ENCODE measurements around the gene POLR2H.
A peak's percentile ranks its signal among the peaks of the same experiment; 100 is the strongest.

POLR2H gene

DNA sequence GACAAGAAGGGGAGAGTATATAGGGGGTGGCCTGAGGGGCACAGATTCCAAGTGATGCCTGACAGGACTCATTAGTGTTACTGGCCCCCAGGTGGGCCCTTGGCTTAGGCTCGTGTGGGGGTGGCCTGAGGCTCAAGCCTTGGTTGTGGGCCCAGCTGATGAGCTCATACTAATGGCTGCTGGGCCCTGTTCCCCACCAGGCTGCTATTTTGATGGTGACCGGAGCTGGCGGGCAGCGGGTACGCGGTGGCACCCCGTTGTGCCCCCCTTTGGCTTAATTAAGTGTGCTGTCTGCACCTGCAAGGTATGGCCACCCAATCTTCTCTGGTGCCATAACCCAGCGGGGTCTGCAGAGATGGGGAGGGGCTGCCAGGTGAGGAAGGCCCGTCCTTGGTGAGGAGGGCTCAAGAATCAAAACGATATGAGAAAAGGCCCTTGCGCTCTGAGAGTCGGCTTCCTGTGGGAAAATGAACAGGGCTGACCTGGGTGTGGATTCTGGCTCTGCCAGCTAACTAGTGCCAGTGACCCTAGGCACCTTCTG, 25.7 kb downstream of the POLR2H start:
- DNase-seq (ENCODE audit: low read depth): no peak

GRCh38 chr3:184388164-184388935, 26.8 kb downstream of the POLR2H start:
- DNase-seq (ENCODE audit: low read depth): no peak

- no peak for DNase-seq (ENCODE audit: low read depth)
Measured at GRCh38 chr3:184388936-184389230, 27.4 kb downstream of the POLR2H start.

GRCh38 chr3:184389384-184389783, 27.9 kb downstream of the POLR2H start:
- no peak for DNase-seq (ENCODE audit: low read depth)

DNA sequence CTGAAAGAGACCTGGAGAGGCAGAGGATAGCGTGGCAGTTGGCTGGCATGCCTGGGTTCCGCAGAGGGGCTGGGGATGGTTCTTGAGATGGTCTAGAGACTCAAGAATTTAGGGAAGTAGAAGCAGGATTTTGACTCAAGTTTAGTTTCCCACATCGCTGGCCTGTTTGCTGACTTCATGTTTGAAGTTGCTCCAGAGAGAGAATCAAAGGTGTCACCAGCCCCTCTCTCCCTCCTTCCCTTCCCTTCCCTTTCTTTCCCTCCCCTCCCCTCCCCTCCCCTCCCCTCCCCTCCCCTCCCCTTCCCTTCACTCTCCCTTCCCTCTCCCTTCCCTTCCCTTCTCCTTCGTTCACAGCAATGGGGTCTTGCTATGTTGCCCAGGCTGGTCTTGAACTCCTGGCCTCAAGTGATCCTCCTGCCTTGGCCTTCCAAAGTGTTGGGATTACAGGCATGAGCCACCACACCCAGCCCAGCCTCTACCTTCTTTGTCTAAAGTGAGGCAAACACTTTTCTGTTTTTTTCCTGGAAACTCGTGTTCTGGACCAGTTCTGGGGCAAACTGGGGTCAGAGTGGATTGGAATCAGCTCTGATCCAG, 28.5 kb downstream of the POLR2H start:
- DNase-seq (ENCODE audit: low read depth): no peak

DNA sequence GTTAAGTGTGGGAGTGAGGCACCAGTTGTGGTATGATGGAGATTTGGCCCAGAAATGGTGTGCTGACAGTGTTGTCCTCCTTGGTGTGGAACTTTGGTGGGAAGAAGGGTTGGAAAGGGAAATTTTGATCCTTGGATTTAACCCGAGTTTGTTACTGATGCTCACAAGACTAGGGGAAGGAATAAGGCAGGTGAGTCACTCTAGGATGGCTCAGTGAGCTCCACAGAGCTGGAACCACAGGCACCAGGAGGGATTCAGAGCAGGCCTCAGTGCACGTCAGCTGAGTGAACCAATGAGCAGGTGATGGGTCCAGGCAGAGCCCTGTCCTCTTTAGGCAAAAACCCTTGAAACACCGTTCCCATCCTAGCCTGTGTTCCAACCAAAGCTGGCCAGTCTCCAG, 29.8 kb downstream of the POLR2H start:
- DNase-seq (ENCODE audit: low read depth): no peak

DNA sequence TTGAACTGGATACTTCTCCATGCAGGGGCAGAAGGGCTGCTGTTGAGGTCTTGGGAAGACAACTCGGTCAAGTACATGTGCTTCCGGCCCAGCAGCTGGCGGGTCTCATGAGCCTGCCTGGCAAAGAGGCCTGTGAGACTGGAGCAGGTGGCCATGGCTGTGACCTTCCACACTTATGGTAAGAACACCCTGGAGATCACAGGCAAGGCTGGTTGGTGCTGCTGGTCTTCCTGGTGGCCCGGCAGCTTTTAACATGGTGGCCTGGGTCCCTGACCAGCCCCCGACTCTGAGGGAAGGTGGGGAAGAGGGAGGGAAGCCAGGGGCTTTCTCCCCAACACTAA, 33.8 kb downstream of the POLR2H start:
- DNase-seq (ENCODE audit: low read depth): no peak

GRCh38 chr3:184399410-184399809, 37.9 kb downstream of the POLR2H start:
- DNase-seq (ENCODE audit: low read depth): no peak

DNA sequence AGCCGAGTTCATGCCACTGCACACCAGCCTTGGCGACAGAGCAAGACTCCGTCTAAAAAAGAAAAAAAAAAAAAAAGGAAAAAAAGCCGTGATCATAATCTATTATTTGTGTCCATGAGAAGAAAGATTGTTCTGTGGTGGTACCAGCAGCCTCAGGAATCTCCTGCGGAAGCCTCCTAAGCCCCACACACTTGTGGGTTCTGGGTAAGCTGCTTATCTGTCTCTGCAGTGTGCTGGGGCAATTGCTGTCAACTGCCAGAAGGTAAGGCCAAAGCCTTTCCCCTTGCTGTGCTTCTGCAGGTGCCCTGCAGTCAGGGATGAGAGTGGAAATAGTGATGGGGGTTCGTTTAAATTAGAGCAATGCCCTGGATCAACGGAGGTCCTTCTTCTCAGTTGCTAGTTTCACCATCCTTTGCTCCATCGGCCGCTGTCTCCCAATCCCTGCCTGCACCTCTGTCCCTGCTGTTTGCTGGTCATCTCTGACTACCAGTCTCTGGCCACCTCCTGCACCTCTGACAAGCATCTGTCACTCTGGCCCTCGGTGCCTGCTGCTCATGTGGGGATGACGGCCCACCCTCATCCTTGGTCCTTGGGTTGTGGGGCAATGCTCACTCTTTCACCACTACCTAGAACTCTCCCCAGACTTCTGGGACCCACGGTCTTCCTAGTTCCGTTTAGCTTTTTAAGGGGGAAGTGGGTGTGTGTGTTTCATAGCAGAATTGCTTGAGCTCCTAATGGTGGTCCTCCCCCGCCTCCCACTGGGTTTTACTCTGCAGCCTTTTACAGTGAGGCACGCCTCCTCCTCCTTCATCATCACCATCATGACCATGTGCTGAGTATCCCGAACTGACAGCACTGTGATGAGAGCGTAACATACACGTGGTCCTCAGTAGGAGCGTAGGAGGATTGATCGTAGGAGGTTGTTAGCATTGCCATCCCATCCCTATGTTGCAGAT, 43.8 kb downstream of the POLR2H start:
- DNase-seq (ENCODE audit: low read depth): no peak

GRCh38 chr3:184409331-184409926, 47.9 kb downstream of the POLR2H start:
- DNase-seq (ENCODE audit: low read depth): no peak

- DNase-seq (ENCODE audit: low read depth): no peak
Measured at GRCh38 chr3:184409946-184410500, 48.5 kb downstream of the POLR2H start.

GRCh38 chr3:184414418-184415202, 53.1 kb downstream of the POLR2H start:
- no peak for DNase-seq (ENCODE audit: low read depth)

- DNase-seq (ENCODE audit: low read depth): no peak
Measured at GRCh38 chr3:184415203-184415490, 53.6 kb downstream of the POLR2H start.

DNA sequence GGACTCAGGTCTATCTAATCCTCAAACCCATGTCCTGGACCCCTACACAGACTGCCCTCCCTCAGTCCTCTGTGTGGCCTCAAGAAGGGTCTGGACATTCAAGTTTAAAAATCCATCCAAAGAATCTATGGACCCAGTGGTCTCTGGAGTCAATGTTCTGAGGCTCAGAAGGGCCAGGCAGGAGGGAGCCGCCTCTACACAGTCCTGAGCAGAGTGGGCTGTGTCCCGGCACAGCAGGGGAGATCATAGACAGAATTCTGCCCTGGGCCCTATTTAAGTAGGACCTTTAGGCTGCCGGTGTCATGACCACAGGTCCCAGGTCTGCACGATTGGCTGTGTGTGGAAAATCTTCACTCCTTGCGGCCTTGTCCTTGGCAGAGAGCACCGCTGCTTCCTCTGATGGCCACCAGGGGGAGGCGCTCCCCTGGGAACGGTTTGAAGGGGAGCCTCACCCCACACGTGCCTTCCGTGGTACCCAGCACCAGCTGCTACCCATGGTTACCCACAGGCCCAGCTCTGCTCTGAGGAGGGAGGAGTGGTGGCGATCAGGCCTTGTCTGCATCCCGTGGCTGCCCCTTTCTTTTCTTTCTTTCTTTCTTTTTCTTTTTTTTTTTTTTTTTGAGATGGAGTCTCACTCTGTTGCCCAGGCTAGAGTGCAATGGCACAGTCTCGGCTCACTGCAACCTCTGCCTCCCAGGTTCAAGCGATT, 56.3 kb downstream of the POLR2H start:
- DNase-seq (ENCODE audit: low read depth): peak; percentile 61

Measured in activated T-cell treated with anti-CD3 and anti-CD28 coated beads for 48 hours (primary cell).